ENCODE data around the gene RCSD1. TPM values are rescaled to one million over a fixed set of nuclear protein-coding genes. Genes with fewer than 3 reads are reported as not detected.
"Not testable (repeated sequence)": the region's sequence is repeated elsewhere in the genome, so short reads cannot be mapped to it uniquely, and the experiment has no call there.

Gene RCSD1
- total RNA-seq, 1 donor, result 1.3 TPM

DNA sequence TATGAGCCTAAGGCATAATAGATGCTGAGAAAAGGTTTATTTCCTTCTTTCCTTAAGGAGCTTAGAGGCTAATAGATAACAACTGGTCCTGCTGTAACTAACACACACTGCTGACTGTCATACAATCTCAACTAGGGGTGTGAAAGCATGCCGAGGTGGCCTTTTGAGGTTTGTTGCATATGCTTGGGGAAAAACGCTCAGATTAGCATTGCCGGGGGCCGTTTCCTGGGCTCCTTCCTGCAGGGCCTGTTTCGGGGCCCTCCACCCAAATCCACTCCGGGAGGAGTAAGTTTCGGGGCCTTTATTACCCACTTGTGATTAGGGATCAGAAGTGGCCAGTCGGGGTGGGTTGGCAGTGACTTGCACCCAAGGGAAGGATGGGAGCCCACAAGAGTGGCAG, 27.2 kb upstream of the RCSD1 start:
- DNase-seq (ENCODE audit: low read depth), result no peak
- TF ChIP-seq, protein P1, sequence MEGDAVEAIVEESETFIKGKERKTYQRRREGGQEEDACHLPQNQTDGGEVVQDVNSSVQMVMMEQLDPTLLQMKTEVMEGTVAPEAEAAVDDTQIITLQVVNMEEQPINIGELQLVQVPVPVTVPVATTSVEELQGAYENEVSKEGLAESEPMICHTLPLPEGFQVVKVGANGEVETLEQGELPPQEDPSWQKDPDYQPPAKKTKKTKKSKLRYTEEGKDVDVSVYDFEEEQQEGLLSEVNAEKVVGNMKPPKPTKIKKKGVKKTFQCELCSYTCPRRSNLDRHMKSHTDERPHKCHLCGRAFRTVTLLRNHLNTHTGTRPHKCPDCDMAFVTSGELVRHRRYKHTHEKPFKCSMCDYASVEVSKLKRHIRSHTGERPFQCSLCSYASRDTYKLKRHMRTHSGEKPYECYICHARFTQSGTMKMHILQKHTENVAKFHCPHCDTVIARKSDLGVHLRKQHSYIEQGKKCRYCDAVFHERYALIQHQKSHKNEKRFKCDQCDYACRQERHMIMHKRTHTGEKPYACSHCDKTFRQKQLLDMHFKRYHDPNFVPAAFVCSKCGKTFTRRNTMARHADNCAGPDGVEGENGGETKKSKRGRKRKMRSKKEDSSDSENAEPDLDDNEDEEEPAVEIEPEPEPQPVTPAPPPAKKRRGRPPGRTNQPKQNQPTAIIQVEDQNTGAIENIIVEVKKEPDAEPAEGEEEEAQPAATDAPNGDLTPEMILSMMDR (IDR thresholded peaks at IDR 0.05; ENCODE audit: insufficient read depth, low read depth, low read length), result no peak

DNA sequence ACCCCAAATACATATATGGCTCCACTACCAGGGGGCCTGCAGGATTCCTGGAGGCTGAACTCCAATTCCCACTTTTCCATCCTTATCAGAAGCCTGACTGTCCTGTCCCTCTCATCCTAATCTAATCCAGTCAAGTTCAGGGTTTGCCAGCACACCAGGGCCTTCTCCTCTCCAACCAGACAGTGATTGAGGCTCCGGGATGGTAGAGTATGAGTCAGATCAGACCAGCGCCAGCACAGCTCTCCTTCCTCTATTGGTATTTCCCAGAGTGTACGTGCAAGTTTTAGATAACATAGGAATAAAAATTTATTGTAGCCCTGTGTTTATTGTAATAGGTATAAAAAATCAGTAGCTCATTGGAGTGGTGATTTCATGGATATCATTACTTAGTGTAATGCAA, 24.5 kb upstream of the RCSD1 start:
- TF ChIP-seq, protein P1 (IDR thresholded peaks at IDR 0.05; ENCODE audit: insufficient read depth, low read depth, low read length), result no peak
- no peak for DNase-seq (ENCODE audit: low read depth)
- no peak overlapping the region for H3K4me3 ChIP-seq (ENCODE audit: low read depth, low read length)

More for the DNA sequence above, 27.2 kb upstream of the RCSD1 start:
- no peak overlapping the region for H3K4me3 ChIP-seq (ENCODE audit: low read depth, low read length)

DNA sequence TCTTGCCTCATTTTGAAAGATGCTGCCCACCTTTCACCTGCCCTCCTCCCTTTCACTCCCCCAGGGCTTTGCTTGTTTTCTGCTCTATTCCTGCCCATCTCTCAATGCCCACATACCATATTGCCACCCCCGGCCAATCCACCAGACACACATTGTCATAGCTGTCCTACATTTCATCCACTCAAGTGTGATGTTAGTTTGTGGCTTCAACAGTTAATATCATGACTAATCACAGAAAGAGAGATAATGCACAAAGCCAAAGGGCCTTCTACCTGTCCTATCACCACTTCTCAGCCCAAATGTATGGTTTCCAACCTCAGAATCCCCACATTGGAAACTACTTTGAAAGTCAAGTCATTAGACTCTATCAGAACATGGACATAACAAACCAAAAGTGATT, 18.0 kb upstream of the RCSD1 start:
- H3K4me3 ChIP-seq (ENCODE audit: low read depth, low read length), result no peak overlapping the region
- DNase-seq (ENCODE audit: low read depth), result no peak
- TF ChIP-seq, protein P1 (IDR thresholded peaks at IDR 0.05; ENCODE audit: insufficient read depth, low read depth, low read length), result no peak

DNA sequence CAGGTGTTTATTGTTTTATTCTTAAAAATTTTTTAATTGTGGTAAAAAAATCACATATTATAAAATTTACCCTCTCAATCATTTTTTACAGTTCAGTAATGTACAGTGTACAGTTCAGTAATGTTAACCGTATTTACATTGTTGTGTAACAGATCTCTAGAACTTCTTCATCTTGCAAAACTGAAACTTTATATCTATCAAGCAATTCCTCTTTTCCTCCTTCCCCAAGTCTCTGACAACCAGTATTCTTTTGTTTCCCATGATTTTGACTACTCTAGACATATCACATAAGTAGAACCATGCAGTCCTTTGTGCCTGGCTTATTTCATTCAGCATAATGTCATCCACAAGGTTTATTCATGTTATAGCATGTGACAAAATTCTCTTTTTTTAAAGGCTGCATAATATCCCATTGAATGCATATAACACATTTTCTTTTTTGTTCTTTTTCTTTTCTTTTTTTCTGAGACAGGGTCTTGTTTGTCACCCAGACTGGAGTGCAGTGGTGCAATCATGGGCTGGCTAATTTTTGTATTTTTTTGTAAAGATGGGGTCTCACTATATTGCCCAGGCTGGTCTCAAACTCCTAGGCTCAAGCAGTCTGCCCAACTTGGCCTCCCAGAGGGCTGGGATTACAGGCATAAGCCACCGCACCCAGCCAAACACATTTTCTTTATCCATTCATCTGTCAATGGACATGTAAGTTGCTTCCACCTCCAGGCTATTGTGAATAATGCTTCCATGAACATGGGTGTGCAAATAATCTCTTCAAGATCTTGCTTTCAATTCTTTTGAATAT, 17.2 kb upstream of the RCSD1 start:
- no peak for DNase-seq (ENCODE audit: low read depth)
- TF ChIP-seq, protein P1 (IDR thresholded peaks at IDR 0.05; ENCODE audit: insufficient read depth, low read depth, low read length), result no peak

DNA sequence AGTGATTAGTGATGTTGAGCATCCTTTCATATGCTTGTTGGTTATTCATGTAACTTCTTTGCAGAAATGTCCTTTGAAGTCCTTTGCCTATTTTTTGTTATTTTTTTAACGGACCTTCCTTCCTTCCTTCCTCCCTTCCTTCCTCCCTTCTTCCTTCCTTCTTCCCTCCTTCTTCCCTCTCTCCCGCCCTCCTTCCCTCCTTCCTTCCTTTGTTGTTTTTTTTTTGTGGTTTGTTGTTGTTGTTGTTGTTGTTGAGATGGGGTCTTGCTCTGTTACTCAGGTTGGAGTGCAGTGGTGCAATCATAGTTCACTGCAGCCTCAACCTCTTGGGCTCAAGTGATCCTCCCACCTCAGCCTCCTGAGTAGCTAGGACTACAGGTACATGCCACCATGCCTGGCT, 16.0 kb upstream of the RCSD1 start:
- not testable (repeated sequence) for H3K4me3 ChIP-seq (ENCODE audit: low read depth, low read length); DNase-seq (ENCODE audit: low read depth)

More for the DNA sequence above, 17.2 kb upstream of the RCSD1 start:
- H3K4me3 ChIP-seq (ENCODE audit: low read depth, low read length), result no peak overlapping the region

DNA sequence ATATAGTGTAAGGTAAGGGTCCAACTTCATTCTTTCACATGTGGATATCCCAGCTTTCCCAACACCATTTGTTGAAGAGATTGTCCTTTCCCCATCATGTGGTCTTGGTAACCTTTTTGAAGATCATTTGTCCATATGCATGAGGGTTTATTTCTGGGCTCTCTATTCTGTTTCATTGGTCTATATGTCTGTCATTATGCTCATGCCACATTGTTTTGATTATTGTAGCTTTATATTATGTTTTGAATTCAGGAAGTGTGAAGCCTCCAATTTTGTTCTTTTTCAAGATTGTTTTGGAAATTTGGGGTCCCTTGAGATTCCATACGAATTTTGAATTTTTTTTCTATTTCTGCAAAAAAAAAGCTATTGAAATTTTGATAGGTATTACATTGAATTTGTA, 15.2 kb upstream of the RCSD1 start:
- DNase-seq (ENCODE audit: low read depth), result no peak
- H3K4me3 ChIP-seq (ENCODE audit: low read depth, low read length), result no peak overlapping the region
- TF ChIP-seq, protein P1 (IDR thresholded peaks at IDR 0.05; ENCODE audit: insufficient read depth, low read depth, low read length), result no peak

DNA sequence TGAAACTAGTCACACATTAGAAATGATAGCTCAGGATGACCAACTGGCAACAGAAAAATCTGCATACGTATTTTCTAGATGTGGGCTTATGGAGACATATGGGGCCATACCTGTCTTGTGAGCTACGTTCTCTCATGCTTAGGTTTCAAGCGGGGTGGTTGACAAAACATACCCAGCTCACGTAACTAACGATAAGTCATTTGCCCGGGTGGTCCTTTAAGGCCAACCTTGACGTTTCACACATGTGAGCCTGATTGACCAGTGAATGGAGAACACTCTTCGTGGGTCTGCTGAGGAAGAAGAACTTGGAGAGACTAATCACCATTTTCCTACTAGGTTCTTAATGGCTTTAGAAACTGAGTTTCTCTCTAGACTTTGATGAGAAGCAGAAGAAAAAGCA, 13.5 kb upstream of the RCSD1 start:
- H3K4me3 ChIP-seq (ENCODE audit: low read depth, low read length), result no peak overlapping the region
- TF ChIP-seq, protein P1 (IDR thresholded peaks at IDR 0.05; ENCODE audit: insufficient read depth, low read depth, low read length), result no peak
- no peak for DNase-seq (ENCODE audit: low read depth)
